Erythroblast (primary cell): ENCODE measurements around the gene SLC45A2.

Experiments used
- GATA1 ChIP-seq: IDR thresholded peaks from 2 replicates; pipeline ENCODE4 v1.6.1; 2011; ENCODE audit warnings: low read depth, mild to moderate bottlenecking, control low read depth, low read length, moderate library complexity
- POLR2A ChIP-seq: IDR thresholded peaks from 2 replicates; pipeline ENCODE4 v1.6.1; 2011; ENCODE audit warnings: mild to moderate bottlenecking, low read length

DNA sequence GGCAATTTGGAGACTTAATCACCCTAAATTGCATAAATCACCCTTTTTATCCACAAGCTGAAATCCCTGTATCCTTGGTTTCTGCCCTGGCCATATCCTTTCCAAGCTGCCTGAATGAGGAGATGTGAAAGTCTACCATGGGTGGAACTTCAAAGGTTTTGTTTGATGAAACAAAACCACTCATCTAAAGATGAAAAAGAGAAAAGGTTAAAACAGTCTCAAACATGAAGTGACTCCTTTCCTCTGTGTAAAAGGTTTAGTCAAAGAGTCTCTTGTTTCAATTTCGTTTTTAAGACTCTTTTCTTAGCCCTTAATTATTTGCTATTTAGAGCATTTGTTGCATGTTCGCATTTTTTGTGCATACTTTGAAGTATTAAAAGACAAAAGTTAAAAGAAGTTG lies 11.2 kb downstream of the SLC45A2 start:
- TF ChIP-seq POLR2A (no peak), GATA1 (no peak)
